HG02852 (cell line): ENCODE measurements around the gene GIT2.
"Not testable (repeated sequence)": the region's sequence is repeated elsewhere in the genome, so short reads cannot be mapped to it uniquely, and the experiment has no call there.

Source experiments
- ATAC-seq: cut with Tn5 transposase; IDR thresholded peaks from one replicate; pipeline ENCODE4 v1.9.1; 2021; ENCODE audit warnings: mild to moderate bottlenecking, moderate library complexity; ENCODE audit not compliant: unreplicated experiment

The GIT2 gene

GRCh38 chr12:110005319-110005973 is 9.3 kb upstream of the GIT2 start:
- ATAC-seq: peak; percentile 46

GRCh38 chr12:110004598-110004997 is 8.4 kb upstream of the GIT2 start:
- ATAC-seq: peak; percentile 65

- no peak for ATAC-seq
These were observed 6.7 kb upstream of the GIT2 start for GRCh38 chr12:110002676-110003515.

DNA sequence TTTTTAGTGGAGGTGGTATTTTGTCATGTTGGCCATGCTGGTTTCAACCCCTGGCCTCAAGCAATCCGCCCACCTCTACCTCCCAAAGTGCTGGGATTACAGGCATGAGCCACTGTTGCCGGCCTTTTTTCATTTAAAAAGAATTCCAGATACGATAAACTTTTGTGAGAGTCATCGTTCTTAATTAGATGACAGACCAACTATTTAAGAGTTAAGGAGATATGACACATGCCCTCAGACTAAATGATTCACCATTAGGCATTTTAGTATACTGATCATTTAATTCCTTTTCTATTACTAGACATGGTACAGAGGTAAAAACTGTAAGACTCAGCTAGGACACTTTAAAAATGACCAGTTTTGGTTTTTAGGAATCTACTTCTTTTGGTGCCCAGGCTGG is 5.4 kb upstream of the GIT2 start:
- ATAC-seq: no peak

DNA sequence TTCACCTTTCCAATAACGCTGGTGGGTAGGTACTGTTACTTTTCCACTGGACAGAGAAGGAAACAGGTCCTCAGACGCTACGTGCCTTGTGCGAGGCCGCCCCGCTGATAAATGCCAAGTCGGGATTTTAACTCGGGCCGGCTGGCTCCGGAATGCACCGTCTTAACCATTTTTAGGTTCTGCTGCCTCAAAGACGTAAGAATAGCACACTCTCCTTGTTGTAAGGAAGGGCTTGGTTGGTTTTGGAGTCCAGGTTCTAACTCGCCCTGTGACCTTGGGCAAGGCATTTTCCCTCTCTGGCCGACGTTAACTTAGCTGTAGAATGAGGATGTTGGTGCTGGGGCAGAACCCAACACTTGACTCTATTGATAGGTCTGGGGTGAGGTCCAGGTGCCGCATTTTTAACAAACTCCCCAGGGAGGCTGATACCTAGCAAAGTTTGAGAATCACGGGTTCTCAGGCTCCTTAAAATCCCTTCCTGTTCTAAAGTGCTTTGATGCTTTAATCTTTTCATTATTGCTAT is 3.9 kb upstream of the GIT2 start:
- ATAC-seq: no peak

GRCh38 chr12:109999649-109999971 is 3.4 kb upstream of the GIT2 start:
- ATAC-seq: no peak

GRCh38 chr12:109998904-109999648 is 2.9 kb upstream of the GIT2 start, which contains the start of gene ANKRD13A:
TSS of gene ANKRD13A (plus strand) at chr12:109999430. CDS start at chr12:109999689, 259 bp downstream.
- peak; percentile 49 for ATAC-seq

DNA sequence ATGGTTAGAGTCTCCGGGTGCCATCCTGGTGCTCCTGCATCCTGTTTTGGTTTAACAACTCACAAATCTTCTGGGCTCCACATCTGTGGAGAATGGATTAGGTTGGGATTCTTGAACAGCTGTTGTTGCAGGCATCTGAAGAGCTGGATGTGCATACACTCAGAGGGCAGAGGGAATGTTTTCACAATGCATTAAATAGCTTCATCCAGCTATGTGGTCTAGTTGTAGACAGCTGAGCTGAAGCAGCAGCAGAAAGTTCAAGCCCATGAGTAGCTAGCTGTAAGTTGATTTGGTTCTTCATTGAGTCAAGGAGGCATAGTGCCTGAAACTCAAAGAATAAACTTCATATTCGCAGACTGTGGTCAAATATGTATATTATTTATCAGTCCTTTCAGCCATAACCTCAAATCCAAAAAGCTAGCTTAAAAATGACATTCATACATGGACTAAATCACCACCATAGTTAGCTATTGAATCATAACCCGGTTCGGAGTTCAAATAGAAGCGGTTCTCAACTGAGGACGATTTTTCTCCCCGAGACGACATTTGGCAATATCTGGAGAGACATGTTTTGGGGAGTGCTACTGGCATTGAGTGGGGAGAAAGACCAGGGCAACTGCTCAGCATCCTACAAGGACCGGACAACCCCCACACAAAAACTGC is 2.2 kb upstream of the GIT2 start:
- no peak for ATAC-seq

GRCh38 chr12:109997393-109997792 is 1.2 kb upstream of the GIT2 start:
- ATAC-seq: no peak

DNA sequence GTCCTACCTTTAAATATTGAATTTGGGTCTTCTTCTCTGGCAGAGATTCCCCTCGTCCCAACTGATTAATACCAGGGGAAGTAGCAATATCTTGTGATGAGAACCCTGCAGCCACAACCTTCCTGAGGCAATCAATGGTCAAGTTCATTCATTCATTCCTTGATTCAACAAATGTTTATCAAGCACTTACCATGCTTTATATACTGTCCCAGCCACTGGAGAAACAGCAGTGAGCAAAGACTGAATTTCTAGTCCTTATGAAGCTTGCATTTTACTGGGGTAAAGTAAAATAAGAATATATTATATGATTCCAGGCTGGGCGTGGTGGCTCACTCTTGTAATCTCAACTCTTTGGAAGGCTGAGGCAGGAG is 300 bp upstream of the GIT2 start:
- no peak for ATAC-seq

DNA sequence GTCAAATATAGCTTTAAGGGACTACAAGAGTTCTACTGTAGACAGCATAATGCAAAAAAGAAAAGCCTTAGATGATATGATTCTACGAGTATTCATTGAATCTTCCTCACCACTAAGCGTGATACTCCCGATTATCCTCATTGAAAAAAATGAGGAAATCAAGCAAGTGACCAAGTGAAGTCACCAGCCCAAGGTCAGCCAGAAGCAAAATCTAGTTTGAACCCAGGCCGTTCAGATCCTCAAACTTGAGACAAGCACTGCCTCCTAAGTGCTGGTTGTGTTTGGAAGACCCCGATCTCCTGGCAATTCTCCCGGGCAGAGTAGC is 845 bp downstream of the GIT2 start:
- ATAC-seq: no peak

- no peak for ATAC-seq
These were observed 1.6 kb downstream of the GIT2 start for GRCh38 chr12:109994401-109995175.

GRCh38 chr12:109993091-109993490 is 3.1 kb downstream of the GIT2 start:
- no peak for ATAC-seq

DNA sequence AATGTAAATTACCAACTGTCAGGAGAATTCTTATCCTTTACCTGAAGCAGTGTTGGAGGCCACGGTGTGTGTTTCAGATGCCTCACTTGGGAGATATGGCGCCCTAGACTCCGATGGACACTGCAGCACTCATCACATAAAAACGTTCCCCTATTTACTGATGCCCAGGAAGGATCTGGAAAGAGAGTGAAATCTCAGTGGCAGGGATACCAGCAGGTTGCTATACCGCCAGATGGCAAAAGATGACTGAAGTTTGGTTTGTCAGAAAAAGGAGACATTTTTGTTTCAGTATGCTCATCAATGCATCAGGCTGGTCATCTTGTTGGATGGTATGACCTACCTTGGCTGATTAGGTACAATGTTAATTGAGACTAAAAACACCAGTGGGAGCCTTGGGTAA is 4.6 kb downstream of the GIT2 start:
- ATAC-seq: no peak

- no peak for ATAC-seq
These were observed 6.8 kb downstream of the GIT2 start for GRCh38 chr12:109989380-109989779.

DNA sequence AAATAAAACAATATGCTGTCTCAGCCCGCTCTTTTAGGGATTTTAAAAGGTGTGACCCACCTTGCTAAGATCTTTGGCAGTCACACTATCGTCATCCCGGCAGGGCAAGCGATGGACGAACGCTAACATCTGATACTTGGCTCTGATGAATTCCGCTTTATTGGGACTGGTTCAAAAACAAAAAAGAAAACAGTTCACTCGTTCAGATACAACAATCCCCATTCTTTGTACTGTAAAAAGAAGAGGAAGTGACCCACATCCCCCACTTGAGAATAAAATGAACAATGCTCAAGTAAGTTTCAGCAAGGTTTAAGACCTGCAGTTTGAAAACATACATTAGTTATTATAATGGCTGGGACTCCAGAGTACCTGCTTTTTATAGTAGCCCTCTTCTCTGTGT is 7.3 kb downstream of the GIT2 start:
- no peak for ATAC-seq

GRCh38 chr12:109988274-109988673 is 7.9 kb downstream of the GIT2 start:
- no peak for ATAC-seq

DNA sequence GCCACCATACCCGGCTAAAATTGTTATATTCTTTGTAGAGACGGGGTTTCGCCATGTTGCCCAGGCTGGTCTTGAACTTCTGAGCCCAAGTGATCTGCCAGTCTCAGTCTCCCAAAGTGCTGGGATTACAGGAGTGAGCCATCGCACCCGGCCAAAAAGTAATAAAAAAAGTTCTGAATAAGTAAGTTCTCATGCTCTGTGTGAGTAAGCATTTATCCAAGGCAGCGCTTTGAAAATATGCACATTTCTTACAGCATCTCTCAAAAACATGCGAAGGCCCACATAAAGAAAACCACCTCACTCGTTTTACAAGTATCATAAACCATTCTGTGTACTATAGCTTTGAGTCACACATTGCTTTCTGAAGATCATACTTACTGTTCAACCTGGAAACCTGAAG is 8.6 kb downstream of the GIT2 start:
- ATAC-seq: no peak

DNA sequence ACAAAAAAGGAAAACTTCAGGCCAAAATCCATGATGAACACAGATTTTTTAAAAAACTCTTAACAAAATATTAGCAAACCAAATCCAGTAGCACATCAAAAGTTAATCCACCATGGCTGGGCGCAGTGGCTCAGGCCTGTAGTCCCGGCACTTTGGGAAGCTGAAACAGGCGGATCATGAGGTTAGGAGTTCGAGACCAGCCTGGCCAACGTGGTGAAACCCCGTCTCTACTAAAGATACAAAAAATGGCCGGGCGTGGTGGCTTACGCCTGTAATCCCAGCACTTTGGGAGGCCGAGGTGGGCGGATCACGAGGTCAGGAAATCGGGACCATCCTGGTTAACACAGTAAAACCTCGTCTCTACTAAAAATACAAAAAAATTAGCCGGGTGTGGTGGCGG is 9.9 kb downstream of the GIT2 start:
- not testable (repeated sequence) for ATAC-seq

GRCh38 chr12:109983432-109984142 is 12.6 kb downstream of the GIT2 start:
- no peak for ATAC-seq
